Activated CD4-positive, alpha-beta T cell treated with anti-CD3 and anti-CD28 coated beads for 24 hours (primary cell): ENCODE data around the gene RANBP3.

Experiments
- DNase-seq, 2 donors: peaks; one replicate each; pipeline ENCODE4 v3.0.0-alpha.2; 2020; ENCODE audit warnings: low read depth in 2 of 2

Gene RANBP3

DNA sequence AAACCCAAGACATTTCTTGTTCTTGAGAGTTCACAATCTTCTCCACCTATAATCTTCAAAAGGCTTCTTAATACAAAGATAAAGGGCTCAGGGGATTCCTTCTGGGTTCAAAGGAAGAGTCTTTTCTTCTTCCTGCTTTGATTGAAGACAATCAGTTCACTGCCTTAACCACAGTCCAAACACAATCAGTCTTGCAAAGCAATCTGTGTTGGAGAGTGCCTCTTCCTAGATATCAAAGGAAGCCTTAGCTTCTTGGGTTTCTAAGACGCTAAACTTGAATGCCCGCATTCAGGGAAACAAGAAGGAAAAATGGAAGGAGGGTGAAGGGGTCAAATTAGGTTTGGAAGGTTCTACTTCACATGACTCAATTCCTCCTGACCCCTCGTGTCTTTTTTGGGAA, 27.2 kb downstream of the RANBP3 start:
- no peak for DNase-seq

DNA sequence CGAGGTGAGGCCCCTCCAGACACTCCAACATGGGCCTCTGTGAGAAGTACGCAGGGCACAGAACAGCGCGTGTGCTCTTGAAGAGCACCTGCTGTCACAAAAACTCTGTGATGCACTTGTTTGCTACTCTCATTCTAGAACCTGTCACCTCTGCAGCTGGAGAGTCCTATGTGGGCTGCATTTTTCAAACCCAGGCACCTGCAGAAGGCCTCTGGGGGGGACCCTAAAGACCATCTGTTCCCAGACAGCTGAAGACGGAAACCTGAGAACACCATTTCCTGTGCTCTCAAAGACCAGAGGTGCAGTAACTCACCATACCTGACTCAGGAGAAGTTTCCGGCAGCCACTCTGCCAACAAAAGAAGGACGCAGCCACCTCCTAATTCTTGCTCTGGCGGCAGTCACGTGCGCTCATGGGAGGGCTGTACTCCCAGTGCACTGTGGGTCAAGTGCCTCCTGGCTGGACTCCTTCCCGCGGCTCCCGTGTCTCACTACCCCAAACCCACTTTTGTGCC, 28.1 kb downstream of the RANBP3 start:
- DNase-seq = peak; percentile 18 to 22

DNA sequence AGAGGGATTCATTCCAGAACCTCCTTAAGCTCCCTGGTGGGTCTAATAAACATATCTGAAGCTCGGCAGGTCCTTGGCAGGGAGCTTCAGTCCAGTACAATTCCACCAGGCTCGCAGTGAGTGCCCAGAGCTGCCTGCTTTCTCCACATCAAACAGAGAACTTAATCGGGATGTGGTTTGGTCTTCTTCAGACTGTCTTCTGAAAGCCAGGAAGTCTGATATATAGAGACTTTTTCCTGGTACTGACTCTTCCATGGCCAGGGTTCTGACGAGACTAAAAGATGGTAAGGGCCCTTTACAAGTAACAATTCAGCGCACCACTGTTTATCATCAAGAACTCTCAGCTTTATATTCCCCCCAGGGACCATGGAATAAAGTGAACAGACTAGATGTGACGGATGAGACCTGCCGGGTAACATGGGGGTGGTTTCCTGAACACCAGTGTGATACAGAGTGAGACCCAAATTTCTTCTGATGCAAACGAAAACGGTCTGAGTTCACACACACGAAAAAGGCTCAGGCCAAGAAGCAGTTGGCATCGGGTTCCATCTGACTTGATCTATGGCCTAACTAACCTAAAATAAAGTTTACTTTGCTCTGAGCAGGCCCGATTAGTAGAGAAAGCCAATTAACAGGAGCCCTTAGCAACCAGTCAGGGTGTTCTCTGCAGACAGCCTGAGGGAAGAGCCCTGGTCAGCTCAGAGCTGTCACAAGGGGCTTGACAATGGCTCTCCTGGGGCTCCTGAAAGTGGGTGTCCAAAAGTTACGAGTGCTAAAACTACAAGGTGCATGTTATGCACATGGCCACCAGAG, 29.0 kb downstream of the RANBP3 start:
- DNase-seq = no peak

DNA sequence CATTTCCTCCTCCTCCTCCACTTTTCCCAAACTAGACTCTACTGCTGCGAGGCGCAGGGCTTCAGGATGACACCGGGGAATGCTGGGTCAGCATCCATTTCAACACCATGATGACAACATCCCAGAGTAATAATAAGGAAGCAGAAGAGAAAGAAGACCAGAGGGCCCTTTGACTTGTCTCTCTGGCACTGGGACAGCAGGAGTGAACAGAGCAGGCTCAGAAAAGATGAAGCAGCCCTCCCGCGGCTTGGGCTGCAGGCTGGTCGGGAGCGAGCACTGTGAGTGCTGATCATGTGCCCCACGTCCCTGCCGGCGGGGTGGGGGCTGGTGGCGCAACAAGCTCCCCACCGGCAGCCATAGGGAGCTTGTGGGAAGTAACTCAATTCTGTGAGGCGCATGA, 30.5 kb downstream of the RANBP3 start:
- DNase-seq = no peak

DNA sequence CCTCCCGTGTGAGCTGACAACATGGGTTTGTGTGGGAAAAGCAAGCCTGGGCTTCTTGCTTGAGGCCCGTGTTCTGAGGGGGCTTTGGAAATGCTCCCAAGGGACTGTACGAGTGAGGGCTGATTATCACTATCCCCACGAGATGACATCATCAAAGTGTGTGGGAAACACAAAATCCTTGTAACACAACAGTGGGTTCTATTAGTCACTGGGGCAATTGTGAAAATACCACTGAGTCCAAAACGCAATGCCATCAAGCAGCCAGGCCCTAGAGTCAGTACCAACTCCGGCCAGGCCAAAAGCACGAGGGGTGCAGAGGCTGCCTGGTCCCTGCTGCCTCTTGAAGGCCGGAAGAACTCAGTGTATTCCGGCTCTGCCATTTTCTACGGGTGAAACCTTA, 34.3 kb downstream of the RANBP3 start:
- no peak for DNase-seq

DNA sequence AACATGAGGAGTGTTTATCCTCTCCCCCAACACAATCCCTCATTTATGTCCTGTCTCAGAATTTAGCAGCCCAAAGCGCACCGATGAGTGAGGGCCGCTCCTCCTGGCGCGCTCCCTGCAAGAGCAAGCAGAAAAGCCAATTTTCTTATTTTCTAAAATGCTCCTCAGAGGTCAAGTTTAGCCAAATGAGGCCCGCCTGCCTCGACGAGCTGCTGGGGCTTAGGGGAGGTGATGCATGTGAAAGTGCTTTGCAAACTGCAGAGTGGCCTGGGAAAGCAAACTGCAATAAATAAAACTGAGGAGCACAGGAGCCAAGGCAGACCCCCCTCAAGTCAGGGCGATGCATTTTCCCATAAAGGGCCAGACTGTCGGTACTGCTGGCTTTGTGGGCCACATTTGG, 34.9 kb downstream of the RANBP3 start:
- no peak for DNase-seq

DNA sequence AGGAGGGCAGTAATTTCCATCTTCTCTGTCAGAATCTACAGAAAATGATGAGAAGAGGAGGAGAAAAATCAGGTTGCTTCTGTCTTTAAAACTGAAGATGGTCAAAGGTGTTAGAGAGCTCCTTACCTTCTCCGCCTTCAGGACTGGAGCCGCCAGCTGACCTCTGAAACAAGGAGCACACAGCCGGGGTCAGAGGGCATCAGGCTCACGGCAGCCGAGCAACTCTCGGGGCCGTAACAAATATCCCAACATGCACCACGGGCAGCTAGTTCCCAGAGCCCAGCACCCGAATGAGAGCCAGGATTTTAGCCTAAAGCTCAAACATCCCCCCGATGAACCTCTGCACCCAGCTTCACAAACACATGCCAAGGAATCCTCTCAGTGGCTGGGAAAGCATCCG, 36.3 kb downstream of the RANBP3 start:
- DNase-seq = no peak

DNA sequence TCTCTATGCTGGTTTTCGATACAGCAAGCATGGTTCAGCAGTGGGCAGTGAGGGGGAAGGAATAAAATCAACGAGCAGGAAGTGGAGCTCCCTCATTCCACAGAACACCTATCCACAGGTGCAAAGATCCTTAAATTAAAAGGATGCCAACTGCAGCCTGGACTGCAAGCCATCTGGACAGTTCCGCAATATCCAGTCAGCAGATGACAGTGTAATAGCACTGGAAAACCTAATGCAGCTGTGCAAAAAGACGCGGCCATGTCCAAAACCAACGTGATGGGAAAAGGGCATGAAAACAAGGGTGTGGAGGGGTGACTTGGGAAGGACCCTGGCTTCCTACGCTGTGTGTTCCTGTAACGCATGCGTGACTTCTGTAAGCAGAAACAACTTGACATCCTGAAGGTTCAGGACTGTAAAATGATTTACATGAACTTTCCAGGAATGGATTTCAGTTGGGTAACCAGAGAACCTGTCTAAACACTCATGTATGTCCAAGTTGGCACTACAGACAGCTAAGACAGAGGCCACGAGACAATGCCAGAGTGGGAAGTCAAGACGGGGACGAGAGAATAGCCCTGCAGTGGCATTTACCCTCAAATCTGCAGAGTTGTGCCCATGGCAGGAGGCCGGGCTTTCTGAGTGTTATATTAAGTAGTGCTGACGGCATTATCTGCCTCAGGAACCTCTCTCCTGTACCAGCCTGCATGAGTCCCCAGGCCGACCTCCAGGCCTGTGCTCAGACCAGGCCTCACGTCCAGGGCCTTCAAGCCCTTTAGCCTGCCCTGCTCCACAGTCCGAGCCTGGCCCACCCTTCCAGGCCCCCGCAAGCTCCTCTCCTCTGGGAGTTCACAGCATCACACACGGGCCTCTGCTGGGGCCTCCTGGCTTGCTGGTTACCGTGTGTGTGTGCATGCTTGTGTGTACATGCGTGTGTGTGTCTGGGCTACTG, 37.4 kb downstream of the RANBP3 start:
- DNase-seq = no peak

DNA sequence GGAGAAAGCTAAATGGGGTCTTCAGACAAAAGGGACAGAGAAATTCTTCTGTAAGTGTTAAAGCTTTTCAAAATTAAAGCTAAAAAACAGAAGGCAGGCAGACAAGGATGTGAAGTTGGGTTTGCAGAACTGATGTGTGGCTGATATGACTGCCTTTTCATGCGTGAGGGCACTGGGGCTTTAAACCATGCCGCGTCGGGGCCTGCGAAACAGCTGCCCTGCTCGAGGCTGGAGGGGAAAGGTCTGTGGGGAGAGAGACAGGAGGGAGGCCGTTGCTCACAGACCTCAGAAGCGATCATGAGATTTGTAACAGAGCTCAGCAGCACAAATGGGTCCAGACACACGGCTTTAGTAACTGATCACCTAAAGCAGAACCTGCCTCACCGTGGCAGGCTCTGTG, 40.4 kb downstream of the RANBP3 start:
- DNase-seq = no peak

DNA sequence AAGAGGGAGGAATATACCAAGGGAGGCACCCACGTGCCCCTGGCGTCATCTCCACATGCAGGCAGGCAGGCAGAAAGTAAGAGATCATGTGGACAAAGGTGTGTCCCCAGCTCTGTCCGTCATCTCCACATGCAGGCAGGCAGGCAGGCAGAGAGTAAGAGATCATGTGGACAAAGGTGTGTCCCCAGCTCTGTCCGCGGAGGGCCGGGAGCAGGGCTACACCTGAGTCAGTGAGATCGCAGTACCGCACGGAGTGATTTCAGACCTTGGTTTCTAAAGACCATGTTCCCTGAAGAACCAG, 41.7 kb downstream of the RANBP3 start:
- DNase-seq = no peak

DNA sequence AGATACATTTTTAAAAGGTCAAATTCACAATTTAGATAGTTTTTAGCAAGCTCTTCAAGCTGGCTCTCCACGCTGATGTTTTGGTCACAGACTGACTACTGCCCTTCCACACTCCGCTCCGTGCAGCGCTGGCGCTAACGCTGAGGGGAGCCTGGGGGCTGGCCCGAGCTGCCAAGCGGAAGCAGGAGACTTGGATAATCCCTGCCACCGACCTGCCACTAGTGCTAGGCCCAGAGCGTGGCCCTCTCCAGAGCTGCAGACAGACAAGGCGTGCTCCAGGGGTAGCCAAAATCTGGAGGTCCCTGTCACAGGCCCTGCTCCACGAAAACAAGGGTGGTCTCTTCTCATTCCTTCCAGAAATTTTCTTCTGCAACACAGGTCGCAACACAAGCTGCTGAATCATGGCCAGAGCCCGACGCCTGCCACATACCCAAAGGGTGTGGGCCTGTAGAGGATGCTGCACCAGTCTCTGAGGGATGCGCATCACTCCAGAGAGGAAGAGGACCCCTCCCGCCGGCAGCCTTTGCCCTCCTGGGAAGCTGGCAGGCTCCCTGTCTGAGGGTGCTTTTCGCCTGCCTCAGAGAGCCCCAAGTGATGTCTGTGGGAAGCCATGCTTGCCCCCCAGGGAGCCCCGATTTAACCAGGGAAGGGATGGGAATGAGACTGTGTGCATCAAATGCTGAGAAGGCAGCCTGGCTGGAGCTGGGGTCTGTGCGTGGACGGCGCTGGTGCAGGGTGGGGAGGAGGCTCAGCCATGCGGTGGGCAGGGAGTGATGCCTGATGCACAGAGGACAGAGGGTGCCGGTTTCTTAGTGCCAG, 42.3 kb downstream of the RANBP3 start:
- DNase-seq = no peak

DNA sequence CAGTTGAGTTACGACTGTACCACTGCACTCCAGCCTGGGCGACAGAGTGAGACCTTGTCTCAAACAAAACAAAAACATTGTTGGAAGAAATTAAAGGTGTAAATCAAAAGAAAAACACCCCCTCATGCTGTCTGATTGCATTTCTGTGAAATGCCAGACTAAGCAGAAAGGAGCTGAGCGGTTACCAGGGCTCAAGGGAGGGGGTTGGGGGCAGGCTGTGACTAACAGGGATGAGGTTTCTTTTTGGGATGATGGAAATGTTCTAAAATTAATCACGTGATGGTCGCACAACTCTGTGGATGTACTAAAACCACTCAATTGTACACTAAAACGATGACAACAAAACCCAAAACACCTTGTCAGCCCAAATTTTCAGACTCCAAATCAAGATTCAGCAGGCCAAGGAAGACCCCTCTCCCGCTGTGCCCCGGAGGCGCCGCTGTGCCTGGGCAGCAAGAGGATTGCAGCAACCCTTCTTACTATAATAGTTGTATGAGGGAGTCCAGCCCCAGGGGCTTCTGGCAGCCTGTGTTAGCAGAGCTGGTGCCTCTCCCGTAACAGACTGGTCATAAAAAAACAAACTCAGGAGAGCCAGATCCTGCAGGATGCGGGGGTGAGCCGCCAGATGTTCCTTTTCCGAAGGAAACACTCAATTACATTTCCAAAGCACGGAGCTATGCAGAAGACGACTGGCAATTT, 43.0 kb downstream of the RANBP3 start:
- DNase-seq = no peak

DNA sequence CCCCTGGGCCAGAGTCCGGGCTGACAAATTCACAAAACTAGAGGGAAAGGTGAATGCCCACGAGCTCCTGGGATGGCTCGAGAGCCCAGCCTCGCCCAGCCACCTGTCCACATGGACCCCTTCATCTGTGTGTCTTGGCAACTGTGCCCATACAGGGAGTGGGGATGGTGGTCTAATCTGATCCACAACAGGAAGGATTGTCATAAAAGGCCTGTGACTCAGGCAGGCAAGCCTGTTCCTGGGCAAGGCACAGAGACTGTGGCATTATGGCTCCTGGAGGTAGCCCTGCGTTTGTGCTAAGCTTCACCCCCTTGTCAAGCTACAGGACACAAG, 43.9 kb downstream of the RANBP3 start:
- no peak for DNase-seq

DNA sequence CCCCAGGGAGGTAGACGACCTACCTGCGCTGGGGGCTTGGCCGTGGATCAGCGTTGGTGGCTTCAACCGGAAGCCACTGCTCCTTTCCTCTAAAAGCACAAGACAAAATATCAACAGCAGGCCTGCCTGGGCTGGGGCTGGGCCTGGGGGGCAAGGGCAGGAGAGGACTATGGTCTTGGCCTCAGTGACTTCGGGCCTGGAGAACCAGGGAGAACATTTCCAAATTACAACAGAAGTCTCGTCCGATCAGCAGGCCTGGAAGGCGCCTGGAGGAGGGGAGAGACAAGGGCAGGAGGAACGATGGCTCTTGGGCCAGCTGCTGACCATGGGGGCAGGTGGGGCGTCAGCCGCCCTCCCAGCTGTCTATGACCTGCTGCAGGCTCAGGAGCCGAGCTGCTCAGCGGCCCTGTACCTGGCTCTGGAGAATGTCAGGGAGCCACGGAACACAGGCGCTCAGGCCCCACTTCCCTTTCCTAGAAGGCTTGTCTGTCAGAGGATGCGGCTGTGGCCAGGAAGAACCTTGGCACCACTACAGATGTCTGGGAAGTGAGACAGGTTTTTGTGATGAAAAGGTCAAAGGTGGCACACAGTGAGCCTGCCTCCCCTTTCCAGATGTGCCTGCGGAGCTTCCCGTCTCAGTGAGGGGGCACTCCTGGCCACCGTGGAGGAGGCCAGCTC, 44.4 kb downstream of the RANBP3 start:
- no peak for DNase-seq

DNA sequence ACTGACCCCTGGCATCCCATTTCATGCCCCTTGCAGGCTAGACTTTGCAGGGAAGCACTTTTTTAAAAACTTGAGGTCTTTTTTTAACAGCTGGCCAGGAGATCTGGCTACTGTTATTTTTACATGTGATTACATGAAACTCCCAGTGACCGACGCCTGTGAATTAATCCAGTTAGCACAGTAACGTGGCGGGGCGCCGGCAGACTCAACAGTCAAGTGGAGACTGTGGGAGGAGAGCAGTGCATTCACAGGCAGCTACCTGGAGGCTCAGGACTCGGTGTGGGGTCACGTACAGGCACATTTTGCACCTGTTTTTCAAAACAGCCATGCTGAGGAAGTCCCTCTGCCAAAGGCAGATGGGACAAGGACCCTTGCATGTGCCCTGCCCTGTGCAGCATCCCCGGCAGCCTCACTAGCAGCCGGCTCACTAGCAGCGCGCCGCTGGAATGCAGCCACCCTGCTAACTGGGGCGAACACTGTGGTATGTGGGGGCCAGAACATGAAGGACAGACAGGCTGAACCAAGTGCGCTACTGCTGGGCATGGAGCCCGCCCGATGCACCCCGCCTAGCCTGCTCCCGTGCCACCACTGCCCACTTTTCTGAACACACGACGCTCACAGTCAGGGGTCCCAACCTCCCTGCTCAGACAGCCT, 45.2 kb downstream of the RANBP3 start:
- no peak for DNase-seq

DNA sequence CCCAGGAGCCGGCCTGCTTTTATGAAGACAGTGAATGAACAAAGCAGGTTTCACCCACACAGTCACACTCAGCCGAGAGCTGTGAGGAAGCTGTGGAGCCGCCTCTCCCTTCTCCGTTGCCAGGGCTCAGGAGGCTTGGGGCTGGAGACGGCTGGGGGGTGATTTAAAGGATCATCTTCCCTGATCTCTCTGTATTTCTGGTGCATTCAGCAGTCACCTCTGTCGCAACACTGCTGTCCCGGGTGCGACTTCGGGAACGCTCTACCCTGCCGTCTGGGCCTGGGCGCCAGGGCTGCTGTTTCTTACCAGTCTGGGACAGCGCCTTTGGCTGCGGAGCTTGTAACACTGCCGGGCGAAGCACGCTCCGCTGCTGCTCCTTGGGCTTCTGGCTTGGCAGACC, 45.8 kb downstream of the RANBP3 start:
- DNase-seq = no peak

DNA sequence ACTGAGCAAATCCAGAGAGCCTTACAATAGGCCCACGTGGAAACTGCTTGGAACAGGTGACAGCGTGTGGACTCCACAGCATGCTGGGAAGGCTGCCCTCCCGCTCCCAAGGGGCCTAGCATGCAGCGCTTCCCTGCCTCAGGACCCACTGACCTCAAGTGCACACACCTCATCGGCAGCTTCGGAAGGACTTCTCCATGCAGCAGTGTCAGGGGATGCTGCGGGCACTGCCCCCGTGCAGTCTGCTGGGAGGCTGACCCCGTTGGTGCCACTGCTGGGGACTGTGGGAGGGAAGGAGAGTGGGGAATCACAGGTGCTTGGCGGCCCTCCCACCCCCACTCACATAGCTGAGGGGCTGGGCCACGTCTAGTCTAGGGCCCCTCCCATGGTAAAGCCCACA, 46.7 kb downstream of the RANBP3 start:
- DNase-seq = no peak

DNA sequence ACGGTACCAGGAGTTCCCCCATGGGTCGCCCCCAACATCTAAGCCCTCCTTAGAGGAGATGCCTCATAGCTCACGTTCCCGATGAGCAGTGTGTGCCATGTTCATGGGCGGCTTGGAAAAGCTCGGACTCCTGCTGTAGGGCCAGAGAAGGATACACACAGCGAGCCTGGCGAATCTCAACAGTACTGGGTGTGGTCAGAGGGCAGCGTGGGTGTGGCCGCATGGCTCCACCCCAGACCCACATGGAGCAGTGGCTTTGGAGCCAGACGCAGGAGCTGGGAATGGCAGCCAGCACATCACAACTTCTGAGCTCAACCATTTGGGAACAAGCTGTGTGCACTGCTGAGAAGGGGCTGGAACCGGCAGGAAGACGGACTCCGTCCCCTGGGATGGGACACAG, 48.3 kb downstream of the RANBP3 start:
- DNase-seq = no peak

DNA sequence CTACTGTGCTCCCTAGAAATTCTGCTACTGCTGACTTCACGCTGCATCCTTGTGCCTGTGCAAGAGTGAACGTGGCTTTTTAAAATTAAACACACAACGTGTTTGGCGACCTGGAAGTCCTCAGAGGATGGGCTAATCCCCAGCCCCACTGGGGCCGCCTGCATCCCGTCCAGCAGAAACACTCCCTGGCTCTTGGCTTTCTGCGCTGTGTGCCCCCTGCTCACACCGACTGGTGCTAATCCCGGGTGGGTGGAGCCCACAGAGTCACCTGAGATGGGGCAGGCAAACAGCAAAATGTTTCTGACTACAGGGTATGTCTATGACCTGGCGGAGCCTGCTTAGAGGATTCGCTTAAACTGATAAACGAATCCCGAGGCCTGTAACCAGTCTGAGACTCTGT, 48.8 kb downstream of the RANBP3 start:
- DNase-seq = no peak

DNA sequence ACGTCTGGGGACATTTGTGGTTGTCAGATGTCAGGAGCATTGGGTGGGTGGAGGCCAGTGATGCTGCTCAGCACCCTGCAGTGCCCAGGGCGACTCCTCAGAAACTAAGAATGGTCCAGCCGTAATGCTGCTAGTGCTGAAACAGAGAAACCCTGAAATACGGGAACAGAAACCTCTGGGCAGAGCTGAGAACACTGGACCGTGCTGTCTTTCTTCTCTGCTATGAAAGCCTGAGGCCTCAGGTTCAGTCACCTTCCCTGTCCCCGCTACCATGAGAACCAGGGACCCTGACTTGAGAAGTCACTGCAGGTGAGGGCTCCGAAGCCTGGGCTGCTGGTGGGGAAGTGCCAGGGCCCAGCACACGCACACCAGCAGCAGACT, 50.5 kb downstream of the RANBP3 start:
- no peak for DNase-seq
